ENCODE results near the gene CHIC2. TPM values are rescaled to one million over a fixed set of nuclear protein-coding genes. Genes with fewer than 3 reads are reported as not detected.
"Not testable (repeated sequence)": the region's sequence is repeated elsewhere in the genome, so short reads cannot be mapped to it uniquely, and the experiment has no call there.

CHIC2 gene
- total RNA-seq, 4 donors from 2014 or later, result 31.3 to 42.7 (median 33.0) TPM

DNA sequence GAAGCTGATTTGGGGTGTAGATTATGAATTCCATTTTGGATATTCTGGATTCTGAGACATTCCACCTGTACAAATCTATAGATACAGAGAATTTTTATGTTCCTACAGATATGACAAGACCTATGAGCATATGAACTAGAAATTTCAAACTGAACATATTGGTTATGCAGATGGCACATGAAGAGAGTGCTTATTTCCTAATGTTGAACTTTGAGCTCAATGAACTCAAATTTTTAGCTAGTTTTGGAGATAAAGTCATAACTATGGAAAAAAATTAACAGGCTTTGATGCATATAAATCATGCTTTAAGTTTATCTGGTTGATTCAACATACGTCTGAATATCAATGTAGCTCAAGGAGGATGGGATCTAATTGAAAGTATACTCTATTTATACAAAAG lies 8.9 kb downstream of the CHIC2 start:
- H3K27ac ChIP-seq, result no peak overlapping the region
- WGBS, 2 donors, result 94 to 98% methylated on average over 1 of the region's 1 CpG
- TF ChIP-seq, protein P1, sequence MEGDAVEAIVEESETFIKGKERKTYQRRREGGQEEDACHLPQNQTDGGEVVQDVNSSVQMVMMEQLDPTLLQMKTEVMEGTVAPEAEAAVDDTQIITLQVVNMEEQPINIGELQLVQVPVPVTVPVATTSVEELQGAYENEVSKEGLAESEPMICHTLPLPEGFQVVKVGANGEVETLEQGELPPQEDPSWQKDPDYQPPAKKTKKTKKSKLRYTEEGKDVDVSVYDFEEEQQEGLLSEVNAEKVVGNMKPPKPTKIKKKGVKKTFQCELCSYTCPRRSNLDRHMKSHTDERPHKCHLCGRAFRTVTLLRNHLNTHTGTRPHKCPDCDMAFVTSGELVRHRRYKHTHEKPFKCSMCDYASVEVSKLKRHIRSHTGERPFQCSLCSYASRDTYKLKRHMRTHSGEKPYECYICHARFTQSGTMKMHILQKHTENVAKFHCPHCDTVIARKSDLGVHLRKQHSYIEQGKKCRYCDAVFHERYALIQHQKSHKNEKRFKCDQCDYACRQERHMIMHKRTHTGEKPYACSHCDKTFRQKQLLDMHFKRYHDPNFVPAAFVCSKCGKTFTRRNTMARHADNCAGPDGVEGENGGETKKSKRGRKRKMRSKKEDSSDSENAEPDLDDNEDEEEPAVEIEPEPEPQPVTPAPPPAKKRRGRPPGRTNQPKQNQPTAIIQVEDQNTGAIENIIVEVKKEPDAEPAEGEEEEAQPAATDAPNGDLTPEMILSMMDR (IDR thresholded peaks at IDR 0.05), result no peak
- no peak for TF ChIP-seq POLR2A (IDR thresholded peaks at IDR 0.05)
- intact Hi-C loops (cut with DNase I), result no loop called here
- peaks cover 13 to 17% of the 10 kb centered on the region in 2 donors for H3K4me1 ChIP-seq
- H3K9me3 ChIP-seq, result no peaks in the 10 kb centered on the region
- no peaks in the 10 kb centered on the region for H3K27me3 ChIP-seq
- H3K36me3 ChIP-seq, result no peaks in the 10 kb centered on the region
- H3K4me3 ChIP-seq (replicated peaks in 1 of 3), result no peak overlapping the region
- DNase-seq, result no peak

DNA sequence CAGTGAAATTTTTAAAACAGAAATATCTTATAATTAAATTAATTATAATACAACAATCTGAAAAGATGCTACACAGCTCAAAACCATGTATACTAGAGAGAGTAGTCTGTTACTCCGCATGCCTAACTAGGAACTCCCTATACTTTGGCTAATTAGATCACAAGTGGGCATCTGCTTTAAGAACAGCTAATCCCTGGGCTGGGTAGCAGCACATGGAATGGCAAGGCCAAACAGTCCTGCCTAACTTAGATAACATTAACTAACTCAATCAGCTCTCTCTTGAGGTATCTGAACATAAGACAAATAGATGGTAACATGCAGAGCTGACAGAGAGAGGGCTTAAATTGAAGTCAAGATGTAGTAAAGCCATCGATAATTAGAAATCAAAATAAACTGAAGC lies 9.9 kb downstream of the CHIC2 start:
- Histone ChIP-seq H3K4me3 (replicated peaks in 1 of 3) (no peak overlapping the region), H3K27ac (no peak overlapping the region), H3K4me1 (peaks cover 17 to 20% of the 10 kb centered on the region in 2 donors), H3K27me3 (no peaks in the 10 kb centered on the region), H3K36me3 (no peaks in the 10 kb centered on the region), H3K9me3 (no peaks in the 10 kb centered on the region)
- DNase-seq, result no peak
- no peak for TF ChIP-seq POLR2A (IDR thresholded peaks at IDR 0.05)
- TF ChIP-seq, protein P1 (IDR thresholded peaks at IDR 0.05), result no peak
- 96 to 99% methylated on average over 2 of the region's 2 CpGs for WGBS, 2 donors
- intact Hi-C loops (cut with DNase I), result no loop called here

DNA sequence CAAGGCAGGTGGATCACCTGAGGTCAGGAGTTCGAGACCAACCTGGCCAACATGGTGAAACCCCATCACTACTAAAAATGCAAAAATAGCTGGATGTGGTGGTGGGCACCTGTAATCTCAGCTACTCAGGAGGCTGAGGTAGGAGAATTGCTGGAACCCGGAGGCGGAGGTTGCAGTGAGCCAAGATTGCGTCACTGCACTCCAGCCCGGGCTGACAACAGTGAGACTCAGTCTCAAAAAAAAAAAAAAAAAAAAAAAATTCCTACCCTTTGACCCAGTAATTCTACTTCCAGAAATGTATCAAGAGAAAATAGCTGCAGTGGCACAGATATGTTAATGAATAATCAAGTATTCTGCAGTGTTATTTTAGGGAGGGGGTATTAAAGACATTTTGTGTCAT lies 11.1 kb downstream of the CHIC2 start:
- H3K4me3 ChIP-seq (replicated peaks in 1 of 3); H3K36me3 ChIP-seq; H3K9me3 ChIP-seq; H3K27me3 ChIP-seq; intact Hi-C loops (cut with DNase I); H3K27ac ChIP-seq; DNase-seq: not testable (repeated sequence)
- peaks cover 17 to 20% of the 10 kb centered on the region in 2 donors for H3K4me1 ChIP-seq
- WGBS, 2 donors, result 84 to 93% methylated on average over 5 of the region's 5 CpGs

DNA sequence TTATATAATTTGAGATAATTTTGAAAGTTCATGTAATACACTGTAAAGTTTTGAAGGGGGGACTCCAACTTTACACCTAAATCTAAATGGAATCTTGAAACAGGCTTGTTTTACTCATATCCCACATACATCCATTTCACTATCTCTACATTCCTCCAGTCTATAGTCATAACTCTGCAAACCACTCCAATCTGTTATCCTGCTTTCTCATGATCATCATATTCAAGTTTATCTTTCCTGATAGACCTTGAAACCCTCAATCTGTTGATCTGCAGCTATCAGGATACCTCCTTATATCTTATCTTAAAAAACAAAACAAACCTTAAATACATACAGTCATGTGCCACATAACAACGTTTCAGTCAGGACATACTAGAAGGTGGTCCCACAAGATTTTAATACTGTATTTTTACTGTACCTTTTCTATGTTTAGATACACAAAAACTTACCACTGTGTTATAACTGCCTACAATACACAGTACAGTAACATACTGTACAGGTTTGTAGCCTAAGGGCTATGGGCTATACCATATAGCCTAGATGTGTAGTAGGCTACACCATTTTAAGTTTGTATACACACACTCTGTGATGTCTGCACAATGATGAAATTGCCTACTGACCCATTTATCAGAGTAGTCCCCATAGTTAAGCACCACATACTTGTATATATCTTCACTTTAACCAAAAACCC lies 14.0 kb downstream of the CHIC2 start:
- intact Hi-C loops (cut with DNase I), result no loop called here
- WGBS, 2 donors, result 51 to 53% methylated on average over 1 of the region's 1 CpG
- no peak for DNase-seq

DNA sequence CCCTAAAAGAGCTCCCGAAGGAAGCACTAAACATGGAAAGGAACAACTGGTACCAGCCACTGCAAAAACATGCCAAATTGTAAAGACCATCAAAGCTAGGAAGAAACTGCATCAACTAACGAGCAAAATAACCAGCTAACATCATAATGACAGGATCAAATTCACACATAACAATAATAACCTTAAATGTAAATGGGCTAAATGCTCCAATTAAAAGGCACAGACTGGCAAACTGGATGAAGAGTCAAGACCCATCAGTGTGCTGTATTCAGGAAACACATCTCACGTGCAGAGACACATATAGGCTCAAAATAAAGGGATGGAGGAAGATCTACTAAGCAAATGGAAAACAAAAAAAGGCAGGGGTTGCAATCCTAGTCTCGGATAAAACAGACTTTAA lies 20.8 kb downstream of the CHIC2 start:
- DNase-seq; H3K4me1 ChIP-seq; H3K27ac ChIP-seq; H3K36me3 ChIP-seq; H3K27me3 ChIP-seq; H3K9me3 ChIP-seq; intact Hi-C loops (cut with DNase I); H3K4me3 ChIP-seq (replicated peaks in 1 of 3): not testable (repeated sequence)
- WGBS, 2 donors, result 94 to 96% methylated on average over 4 of the region's 4 CpGs

More for the DNA sequence above, 14.0 kb downstream of the CHIC2 start:
- no peaks in the 10 kb centered on the region for H3K9me3 ChIP-seq
- TF ChIP-seq, protein P1 (IDR thresholded peaks at IDR 0.05), result no peak
- no peak for TF ChIP-seq POLR2A (IDR thresholded peaks at IDR 0.05)
- H3K4me3 ChIP-seq (replicated peaks in 1 of 3), result no peak overlapping the region
- H3K27me3 ChIP-seq, result no peaks in the 10 kb centered on the region
- H3K27ac ChIP-seq, result no peak overlapping the region
- H3K4me1 ChIP-seq, result peaks cover 11 to 12% of the 10 kb centered on the region in 2 donors
- H3K36me3 ChIP-seq, result no peaks in the 10 kb centered on the region

DNA sequence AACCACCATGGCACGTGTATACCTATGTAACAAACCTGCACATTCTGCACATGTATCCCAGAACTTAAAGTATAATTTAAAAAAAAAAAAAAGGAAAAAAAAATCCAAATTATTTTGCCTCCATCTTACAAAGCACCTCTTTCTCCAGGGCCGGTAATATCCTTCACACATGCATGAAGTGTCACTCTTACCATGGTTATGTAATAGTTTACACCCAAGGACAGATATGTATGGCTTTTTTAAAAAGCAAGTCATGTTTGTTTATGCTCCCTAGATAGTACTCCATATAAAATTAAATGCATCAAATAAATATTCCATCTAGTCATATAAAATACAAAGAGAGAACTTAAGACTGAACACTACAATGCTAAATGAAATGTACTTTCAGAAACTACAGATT lies 22.5 kb downstream of the CHIC2 start:
- Histone ChIP-seq H3K27ac (no peak overlapping the region), H3K4me1 (no peaks in the 10 kb centered on the region), H3K27me3 (no peaks in the 10 kb centered on the region), H3K9me3 (no peaks in the 10 kb centered on the region), H3K36me3 (no peaks in the 10 kb centered on the region), H3K4me3 (replicated peaks in 1 of 3) (no peak overlapping the region)
- TF ChIP-seq, protein P1 (IDR thresholded peaks at IDR 0.05), result no peak
- no peak for TF ChIP-seq POLR2A (IDR thresholded peaks at IDR 0.05)
- 87 to 91% methylated on average over 2 of the region's 2 CpGs for WGBS, 2 donors
- no peak for DNase-seq
- intact Hi-C loops (cut with DNase I), result no loop called here
